A549 (cell line): ENCODE data around the gene TREH. TPM values are rescaled to one million over a fixed set of nuclear protein-coding genes. Genes with fewer than 3 reads are reported as not detected.

ENCODE experiments used
- ATAC-seq, 2 experiments: fragments of 200-7000 bp in 1 of 2; fragments of >200 bp in 1 of 2; cut with Nextera tagmentation in 1 of 2; cut with Tn5 transposase in 1 of 2; 3 replicates each; pipeline versions ENCODE4 v1.8.0 to v1.9.1; 2018 to 2020; ENCODE audit warnings: mild to moderate bottlenecking in 1 of 2, moderate library complexity in 1 of 2
- CTCF ChIA-PET: fragments of 300-600 bp; sonication (Branson Sonifier 250); formaldehyde crosslinking; extraction: SDS; loops from one replicate; lab custom pipeline; 2021; ENCODE audit warnings: antibody characterized with exemption, inconsistent platforms; lab: Yijun Ruan, JAX
- POLR2A ChIA-PET: fragments of 350-600 bp; formaldehyde crosslinking; extraction: SDS; loops from one replicate; lab custom pipeline; 2021; ENCODE audit warnings: antibody characterized with exemption, inconsistent platforms; lab: Yijun Ruan, JAX
- DNase-seq, 2 experiments: peaks; one replicate each; pipeline versions ENCODE4 v3.0.0 to v3.0.0-alpha.2; 2011 to 2016; ENCODE audit warnings: low read depth in 1 of 2, low spot score in 1 of 2
- FAIRE-seq: peaks from 2 replicates; lab custom pipeline; 2011; peaks lifted over from hg19 to GRCh38; lab: Jason Lieb, UNC
- H3K27ac ChIP-seq, 2 experiments: fragments of >200 bp; sonication (Bioruptor Twin); formaldehyde crosslinking; 3 replicates each; pipeline ENCODE4 v1.5.1; 2016 to 2017
- H3K4me1 ChIP-seq: fragments of >200 bp; sonication (Bioruptor Twin); formaldehyde crosslinking; 3 replicates; pipeline ENCODE4 v1.6.1; 2016
- H3K4me2 ChIP-seq: fragments of >200 bp; sonication (Bioruptor Twin); formaldehyde crosslinking; 3 replicates; pipeline ENCODE4 v1.6.1; 2016
- H3K4me3 ChIP-seq: fragments of >200 bp; sonication (Bioruptor Twin); formaldehyde crosslinking; 3 replicates; pipeline ENCODE4 v1.5.1; 2016
- H3K9me3 ChIP-seq: fragments of >200 bp; sonication (Bioruptor Twin); formaldehyde crosslinking; 3 replicates; pipeline ENCODE4 v1.6.1; 2016
- EHMT2 ChIP-seq: fragments of 200-600 bp; sonication (generic); IDR thresholded peaks from 2 replicates; pipeline ENCODE4 v1.6.1; 2016; ENCODE audit warnings: antibody characterized with exemption, low read depth, mild to moderate bottlenecking, moderate library complexity
- GATA3 ChIP-seq: IDR thresholded peaks from 2 replicates; pipeline ENCODE4 v1.6.1; 2012; ENCODE audit warnings: borderline replicate concordance
- HDAC2 ChIP-seq: fragments of 200-600 bp; sonication (generic); IDR thresholded peaks from 2 replicates; pipeline ENCODE4 v1.6.1; 2016
- HEYL ChIP-seq: fragments of 250-450 bp; sonication (Bioruptor Pico); IDR thresholded peaks from 2 replicates; pipeline ENCODE4 v1.8.0; 2021; ENCODE audit warnings: mild to moderate bottlenecking, moderate library complexity
- HOXB5 ChIP-seq: fragments of 250-450 bp; sonication (Bioruptor Pico); IDR thresholded peaks from 2 replicates; pipeline ENCODE4 v1.5.0; 2020; ENCODE audit warnings: mild to moderate bottlenecking, moderate library complexity
- JUNB ChIP-seq: fragments of >200 bp; sonication (Bioruptor Twin); formaldehyde crosslinking; IDR thresholded peaks from 2 replicates; pipeline ENCODE4 v1.6.1; 2016
- MAZ ChIP-seq: fragments of 150-350 bp; IDR thresholded peaks from 2 replicates; pipeline ENCODE4 v1.6.1; 2014; ENCODE audit warnings: antibody characterized with exemption, low read depth, low read length, borderline replicate concordance
- POLR2A ChIP-seq: IDR thresholded peaks from 2 replicates; pipeline ENCODE4 v1.6.1; 2012; ENCODE audit warnings: mild to moderate bottlenecking, low read length
- POLR2AphosphoS2 ChIP-seq: conservative IDR thresholded peaks from 2 replicates; pipeline ENCODE4 v1.6.1; 2012; ENCODE audit warnings: low read length, improper control_type of control experiment, inconsistent platforms
- SMC3 ChIP-seq: fragments of >200 bp; sonication (Bioruptor Twin); formaldehyde crosslinking; IDR thresholded peaks from 3 replicates; pipeline ENCODE4 v1.6.1; 2018; ENCODE audit warnings: inconsistent platforms
- TFCP2L1 ChIP-seq: fragments of 250-450 bp; sonication (Bioruptor Pico); IDR thresholded peaks from 2 replicates; pipeline ENCODE4 v1.5.0; 2021; ENCODE audit warnings: mild to moderate bottlenecking
- ZSCAN20 ChIP-seq: fragments of 250-450 bp; sonication (Bioruptor Pico); IDR thresholded peaks from 2 replicates; pipeline ENCODE4 v1.8.0; 2022; ENCODE audit warnings: mild to moderate bottlenecking, moderate library complexity
- WGBS: methylation state at CpG from one replicate; pipeline ENCODE4 v1.1.6; 2017; ENCODE audit errors: missing lambda C conversion rate; 5-methylcytosine and 5-hydroxymethylcytosine counted together
- polyA plus RNA-seq, 4 experiments: library from polyadenylated mRNA; depleted of rRNA in 3 of 4; stranded (reverse); fragments of >200 nt; fragmentation: RNase III in 1 of 4; extraction: RNeasy Plus Mini Kit Qiagen cat#74134 plus additional on column Dnase treatment in 1 of 4; gene quantifications; 2 replicates in 3 of 4; 3 replicates in 1 of 4; pipeline ENCODE4 v1.2.3, GENCODE V29; 2011 to 2017
- TF ChIP-seq, protein P1 (sequence below): IDR thresholded peaks from 2 replicates; pipeline ENCODE4 v1.6.1; 2012
- TF ChIP-seq, protein P2 (sequence below): fragments of 200-600 bp; sonication (generic); IDR thresholded peaks from 2 replicates; pipeline ENCODE4 v1.6.1; 2016; ENCODE audit warnings: antibody characterized with exemption, mild to moderate bottlenecking, moderate library complexity
- TF ChIP-seq, protein P3 (sequence below): fragments of >200 bp; sonication (Bioruptor Twin); formaldehyde crosslinking; IDR thresholded peaks from 3 replicates; pipeline ENCODE4 v1.6.1; 2016
- TF ChIP-seq, protein P4 (sequence below): fragments of 250-450 bp; sonication (Bioruptor Pico); IDR thresholded peaks from 2 replicates; pipeline ENCODE4 v1.5.0; 2021; ENCODE audit warnings: mild to moderate bottlenecking, moderate library complexity, borderline replicate concordance
- TF ChIP-seq, protein P5 (sequence below): fragments of 250-450 bp; sonication (Bioruptor Pico); IDR thresholded peaks from 2 replicates; pipeline ENCODE4 v1.5.0; 2020; ENCODE audit warnings: low read depth, mild to moderate bottlenecking, moderate library complexity

The TREH gene
- polyA plus RNA-seq, 2 of the 4 experiments (the other 2 are of a cell fraction), result 0.06 TPM; not detected in 1

DNA sequence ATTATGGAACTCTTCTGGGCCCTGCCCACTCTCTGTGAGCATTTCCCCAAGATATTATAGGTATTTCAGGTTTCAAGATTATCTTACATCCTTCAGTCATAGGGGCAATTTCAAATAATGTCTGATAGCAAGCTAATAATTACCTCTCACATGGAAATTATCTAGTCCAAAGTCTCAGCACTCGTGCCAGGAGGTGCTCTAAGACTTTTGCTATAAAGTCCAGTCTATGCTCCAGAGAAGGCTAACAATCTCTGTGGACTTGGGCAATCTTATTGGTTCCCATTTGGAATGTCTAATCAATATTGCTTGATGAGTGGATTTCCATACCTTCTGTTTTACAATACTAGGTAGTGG lies 5.4 kb downstream of the TREH start:
- FAIRE-seq, result no peak
- Histone ChIP-seq H3K4me3 (no peak overlapping the region), H3K27ac (no peak overlapping the region), H3K9me3 (no peaks in the 10 kb centered on the region), H3K4me1 (no peaks in the 10 kb centered on the region), H3K4me2 (no peak overlapping the region)
- TF ChIP-seq, protein P1, sequence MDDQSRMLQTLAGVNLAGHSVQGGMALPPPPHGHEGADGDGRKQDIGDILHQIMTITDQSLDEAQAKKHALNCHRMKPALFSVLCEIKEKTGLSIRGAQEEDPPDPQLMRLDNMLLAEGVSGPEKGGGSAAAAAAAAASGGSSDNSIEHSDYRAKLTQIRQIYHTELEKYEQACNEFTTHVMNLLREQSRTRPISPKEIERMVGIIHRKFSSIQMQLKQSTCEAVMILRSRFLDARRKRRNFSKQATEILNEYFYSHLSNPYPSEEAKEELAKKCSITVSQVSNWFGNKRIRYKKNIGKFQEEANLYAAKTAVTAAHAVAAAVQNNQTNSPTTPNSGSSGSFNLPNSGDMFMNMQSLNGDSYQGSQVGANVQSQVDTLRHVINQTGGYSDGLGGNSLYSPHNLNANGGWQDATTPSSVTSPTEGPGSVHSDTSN, result no peak
- no peak for TF ChIP-seq JUNB
- no peak for TF ChIP-seq SMC3
- TF ChIP-seq ZSCAN20 (CRISPR knock-in tag), result no peak
- TF ChIP-seq TFCP2L1 (CRISPR knock-in tag), result no peak
- TF ChIP-seq, protein P2, sequence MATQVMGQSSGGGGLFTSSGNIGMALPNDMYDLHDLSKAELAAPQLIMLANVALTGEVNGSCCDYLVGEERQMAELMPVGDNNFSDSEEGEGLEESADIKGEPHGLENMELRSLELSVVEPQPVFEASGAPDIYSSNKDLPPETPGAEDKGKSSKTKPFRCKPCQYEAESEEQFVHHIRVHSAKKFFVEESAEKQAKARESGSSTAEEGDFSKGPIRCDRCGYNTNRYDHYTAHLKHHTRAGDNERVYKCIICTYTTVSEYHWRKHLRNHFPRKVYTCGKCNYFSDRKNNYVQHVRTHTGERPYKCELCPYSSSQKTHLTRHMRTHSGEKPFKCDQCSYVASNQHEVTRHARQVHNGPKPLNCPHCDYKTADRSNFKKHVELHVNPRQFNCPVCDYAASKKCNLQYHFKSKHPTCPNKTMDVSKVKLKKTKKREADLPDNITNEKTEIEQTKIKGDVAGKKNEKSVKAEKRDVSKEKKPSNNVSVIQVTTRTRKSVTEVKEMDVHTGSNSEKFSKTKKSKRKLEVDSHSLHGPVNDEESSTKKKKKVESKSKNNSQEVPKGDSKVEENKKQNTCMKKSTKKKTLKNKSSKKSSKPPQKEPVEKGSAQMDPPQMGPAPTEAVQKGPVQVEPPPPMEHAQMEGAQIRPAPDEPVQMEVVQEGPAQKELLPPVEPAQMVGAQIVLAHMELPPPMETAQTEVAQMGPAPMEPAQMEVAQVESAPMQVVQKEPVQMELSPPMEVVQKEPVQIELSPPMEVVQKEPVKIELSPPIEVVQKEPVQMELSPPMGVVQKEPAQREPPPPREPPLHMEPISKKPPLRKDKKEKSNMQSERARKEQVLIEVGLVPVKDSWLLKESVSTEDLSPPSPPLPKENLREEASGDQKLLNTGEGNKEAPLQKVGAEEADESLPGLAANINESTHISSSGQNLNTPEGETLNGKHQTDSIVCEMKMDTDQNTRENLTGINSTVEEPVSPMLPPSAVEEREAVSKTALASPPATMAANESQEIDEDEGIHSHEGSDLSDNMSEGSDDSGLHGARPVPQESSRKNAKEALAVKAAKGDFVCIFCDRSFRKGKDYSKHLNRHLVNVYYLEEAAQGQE, result no peak
- no peak for TF ChIP-seq EHMT2
- TF ChIP-seq HOXB5 (CRISPR knock-in tag), result no peak
- TF ChIP-seq, protein P3, sequence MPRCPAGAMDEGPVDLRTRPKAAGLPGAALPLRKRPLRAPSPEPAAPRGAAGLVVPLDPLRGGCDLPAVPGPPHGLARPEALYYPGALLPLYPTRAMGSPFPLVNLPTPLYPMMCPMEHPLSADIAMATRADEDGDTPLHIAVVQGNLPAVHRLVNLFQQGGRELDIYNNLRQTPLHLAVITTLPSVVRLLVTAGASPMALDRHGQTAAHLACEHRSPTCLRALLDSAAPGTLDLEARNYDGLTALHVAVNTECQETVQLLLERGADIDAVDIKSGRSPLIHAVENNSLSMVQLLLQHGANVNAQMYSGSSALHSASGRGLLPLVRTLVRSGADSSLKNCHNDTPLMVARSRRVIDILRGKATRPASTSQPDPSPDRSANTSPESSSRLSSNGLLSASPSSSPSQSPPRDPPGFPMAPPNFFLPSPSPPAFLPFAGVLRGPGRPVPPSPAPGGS, result no peak
- TF ChIP-seq POLR2A, result no peak
- WGBS, result 20% methylated on average over 1 of the region's 1 CpG
- ChIA-PET POLR2A (no interaction called here), CTCF (interaction anchor here (0.6 to 2.5 kb wide), 5 partner anchors 13 to 952 kb away, joined by 3 to 9 read pairs (median 3); no protein-coding TSS in a partner anchor)
- ATAC-seq, result no peak
- DNase-seq, result no peak

DNA sequence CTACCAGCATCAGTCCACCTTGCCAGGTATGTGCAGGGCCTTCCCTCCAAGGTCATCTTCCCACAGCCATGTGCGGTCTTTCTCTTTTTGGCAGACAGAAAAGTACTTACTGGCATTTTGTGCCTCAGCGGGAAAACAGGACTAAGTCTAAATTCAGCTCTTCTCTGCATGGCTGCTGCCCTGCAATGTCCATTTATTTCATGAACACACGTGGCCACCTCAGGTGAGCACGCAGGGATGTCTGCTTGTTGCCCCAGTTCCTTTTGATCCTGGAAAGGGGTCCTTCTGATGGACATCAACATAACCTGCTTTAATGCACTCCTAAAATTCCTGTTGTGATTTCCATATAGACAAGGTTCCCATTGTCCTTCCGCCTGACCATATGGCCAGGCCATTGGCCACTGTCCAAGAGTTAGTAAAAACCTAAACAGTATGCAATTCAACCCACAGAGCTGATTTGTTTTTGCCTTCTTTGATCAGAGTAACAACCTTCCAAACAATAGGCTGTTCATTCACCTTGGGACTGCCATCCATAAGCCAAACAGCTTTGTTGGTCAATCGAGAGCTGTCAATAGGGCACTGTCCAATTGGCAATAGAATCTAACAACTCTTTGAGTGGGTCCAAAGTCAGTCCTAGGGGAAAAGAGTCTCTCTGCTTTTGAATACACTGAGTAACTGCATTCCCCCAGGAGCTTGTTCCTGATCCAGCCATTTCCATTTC lies 5.9 kb downstream of the TREH start:
- ChIA-PET CTCF (interaction anchor here (0.6 to 2.5 kb wide), 5 partner anchors 13 to 951 kb away, joined by 3 to 9 read pairs (median 3); no protein-coding TSS in a partner anchor), POLR2A (no interaction called here)
- ATAC-seq (no peak), DNase-seq (no peak), FAIRE-seq (no peak)
- H3K4me1 ChIP-seq, result no peaks in the 10 kb centered on the region
- H3K4me2 ChIP-seq, result no peak overlapping the region
- no peaks in the 10 kb centered on the region for H3K9me3 ChIP-seq
- no peak overlapping the region for H3K4me3 ChIP-seq
- WGBS, result 57% methylated on average over 6 of the region's 6 CpGs
- H3K27ac ChIP-seq, result no peak overlapping the region
- TF ChIP-seq, protein P4, sequence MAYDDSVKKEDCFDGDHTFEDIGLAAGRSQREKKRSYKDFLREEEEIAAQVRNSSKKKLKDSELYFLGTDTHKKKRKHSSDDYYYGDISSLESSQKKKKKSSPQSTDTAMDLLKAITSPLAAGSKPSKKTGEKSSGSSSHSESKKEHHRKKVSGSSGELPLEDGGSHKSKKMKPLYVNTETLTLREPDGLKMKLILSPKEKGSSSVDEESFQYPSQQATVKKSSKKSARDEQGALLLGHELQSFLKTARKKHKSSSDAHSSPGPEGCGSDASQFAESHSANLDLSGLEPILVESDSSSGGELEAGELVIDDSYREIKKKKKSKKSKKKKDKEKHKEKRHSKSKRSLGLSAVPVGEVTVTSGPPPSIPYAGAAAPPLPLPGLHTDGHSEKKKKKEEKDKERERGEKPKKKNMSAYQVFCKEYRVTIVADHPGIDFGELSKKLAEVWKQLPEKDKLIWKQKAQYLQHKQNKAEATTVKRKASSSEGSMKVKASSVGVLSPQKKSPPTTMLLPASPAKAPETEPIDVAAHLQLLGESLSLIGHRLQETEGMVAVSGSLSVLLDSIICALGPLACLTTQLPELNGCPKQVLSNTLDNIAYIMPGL, result no peak
- TF ChIP-seq HEYL (no peak), GATA3 (no peak), POLR2AphosphoS2 (no peak), SMC3 (no peak), MAZ (no peak), HDAC2 (no peak)
- TF ChIP-seq, protein P5, sequence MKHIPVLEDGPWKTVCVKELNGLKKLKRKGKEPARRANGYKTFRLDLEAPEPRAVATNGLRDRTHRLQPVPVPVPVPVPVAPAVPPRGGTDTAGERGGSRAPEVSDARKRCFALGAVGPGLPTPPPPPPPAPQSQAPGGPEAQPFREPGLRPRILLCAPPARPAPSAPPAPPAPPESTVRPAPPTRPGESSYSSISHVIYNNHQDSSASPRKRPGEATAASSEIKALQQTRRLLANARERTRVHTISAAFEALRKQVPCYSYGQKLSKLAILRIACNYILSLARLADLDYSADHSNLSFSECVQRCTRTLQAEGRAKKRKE (CRISPR knock-in tag), result no peak
- TF ChIP-seq, protein P3, result no peak
